AG10803 (cell line): Measurements from ENCODE around the gene STX18.
A peak's percentile ranks its signal among the peaks of the same experiment; 100 is the strongest.
"Not testable (repeated sequence)": the region's sequence is repeated elsewhere in the genome, so short reads cannot be mapped to it uniquely, and the experiment has no call there.

Experiments
- DNase-seq: peaks from one replicate; pipeline ENCODE4 v3.0.0; 2010; ENCODE audit warnings: low read depth
- H3K4me3 ChIP-seq: 2 replicates; pipeline ENCODE4 v1.5.1; 2011; ENCODE audit warnings: mild to moderate bottlenecking, low read length, control low read depth
- CTCF ChIP-seq: conservative IDR thresholded peaks from 2 replicates; pipeline ENCODE4 v1.5.1; 2011; ENCODE audit warnings: mild to moderate bottlenecking, low read length, control low read depth, inconsistent platforms

The STX18 gene

GRCh38 chr4:4554234-4554633 is 12.4 kb upstream of the STX18 start:
- no peak for DNase-seq

GRCh38 chr4:4552042-4552441 is 10.2 kb upstream of the STX18 start:
- DNase-seq, result not testable (repeated sequence)

More at GRCh38 chr4:4554234-4554633, 12.4 kb upstream of the STX18 start:
- TF ChIP-seq CTCF, result no peak
- H3K4me3 ChIP-seq, result no peak overlapping the region

GRCh38 chr4:4550161-4550560 is 8.3 kb upstream of the STX18 start:
- not testable (repeated sequence) for H3K4me3 ChIP-seq, DNase-seq

More at GRCh38 chr4:4552042-4552441, 10.2 kb upstream of the STX18 start:
- H3K4me3 ChIP-seq, result not testable (repeated sequence)

GRCh38 chr4:4549534-4549933 is 7.7 kb upstream of the STX18 start:
- DNase-seq, result no peak
- no peak overlapping the region for H3K4me3 ChIP-seq
- TF ChIP-seq CTCF, result no peak

GRCh38 chr4:4542774-4543485 is 1.1 kb upstream of the STX18 start:
- no peak for TF ChIP-seq CTCF
- peak overlapping the region; percentile 78 for H3K4me3 ChIP-seq
- DNase-seq, result peak; percentile 40

GRCh38 chr4:4541040-4541631 is 712 bp downstream of the STX18 start:
- DNase-seq, result peak; percentile 65
- peak overlapping the region; percentile 78 for H3K4me3 ChIP-seq
- TF ChIP-seq CTCF, result no peak

- peak overlapping the region; percentile 14 for H3K4me3 ChIP-seq
- no peak for DNase-seq
- TF ChIP-seq CTCF, result no peak
These were observed 2.4 kb downstream of the STX18 start for GRCh38 chr4:4539481-4539880.

- DNase-seq, result no peak
- no peak for TF ChIP-seq CTCF
- no peak overlapping the region for H3K4me3 ChIP-seq
These were observed 6.3 kb downstream of the STX18 start for GRCh38 chr4:4535590-4535989.
